ENCODE results near the gene CLSTN2. TPM values are rescaled to one million over a fixed set of nuclear protein-coding genes. Genes with fewer than 3 reads are reported as not detected.

Gene CLSTN2
- total and polyA plus RNA-seq, 12 donors, result 0.67 to 17.8 (median 5.3) TPM

DNA sequence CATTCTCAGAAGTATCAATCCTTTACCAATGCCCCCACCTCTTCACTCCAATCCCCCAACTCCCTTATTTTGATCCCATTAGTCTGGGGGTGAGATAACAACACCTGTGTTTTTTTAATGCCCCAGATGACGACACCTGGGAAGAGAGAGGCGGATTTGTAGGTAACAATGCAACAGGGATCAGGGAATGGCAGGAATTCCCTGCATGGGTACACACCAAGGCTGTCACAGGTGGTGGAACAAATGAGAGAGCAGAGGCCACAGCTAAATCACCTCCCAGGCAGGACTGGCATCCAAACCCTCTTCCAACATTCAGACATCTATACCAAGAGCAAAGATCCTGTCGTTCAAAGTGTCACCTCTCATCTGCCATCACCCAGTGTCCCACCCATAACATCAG lies 423.7 kb downstream of the CLSTN2 start:
- 52 to 83% (median 76%) methylated on average over 3 of the region's 3 CpGs for WGBS, 4 donors
- no peak for DNase-seq
- Histone ChIP-seq H3K27me3 (no peaks in the 10 kb centered on the region), H3K36me3 (replicated peaks in 1 of 2) (no peaks in the 10 kb centered on the region), H3K27ac (no peak overlapping the region), H3K4me3 (no peak overlapping the region), H3K9me3 (replicated peaks in 1 of 3) (no peaks in the 10 kb centered on the region), H3K4me1 (replicated peaks in 1 of 2) (no peaks in the 10 kb centered on the region)
- intact Hi-C loops (cut with DNase I), result no loop called here
- no peak for TF ChIP-seq POLR2A (IDR thresholded peaks at IDR 0.05)

DNA sequence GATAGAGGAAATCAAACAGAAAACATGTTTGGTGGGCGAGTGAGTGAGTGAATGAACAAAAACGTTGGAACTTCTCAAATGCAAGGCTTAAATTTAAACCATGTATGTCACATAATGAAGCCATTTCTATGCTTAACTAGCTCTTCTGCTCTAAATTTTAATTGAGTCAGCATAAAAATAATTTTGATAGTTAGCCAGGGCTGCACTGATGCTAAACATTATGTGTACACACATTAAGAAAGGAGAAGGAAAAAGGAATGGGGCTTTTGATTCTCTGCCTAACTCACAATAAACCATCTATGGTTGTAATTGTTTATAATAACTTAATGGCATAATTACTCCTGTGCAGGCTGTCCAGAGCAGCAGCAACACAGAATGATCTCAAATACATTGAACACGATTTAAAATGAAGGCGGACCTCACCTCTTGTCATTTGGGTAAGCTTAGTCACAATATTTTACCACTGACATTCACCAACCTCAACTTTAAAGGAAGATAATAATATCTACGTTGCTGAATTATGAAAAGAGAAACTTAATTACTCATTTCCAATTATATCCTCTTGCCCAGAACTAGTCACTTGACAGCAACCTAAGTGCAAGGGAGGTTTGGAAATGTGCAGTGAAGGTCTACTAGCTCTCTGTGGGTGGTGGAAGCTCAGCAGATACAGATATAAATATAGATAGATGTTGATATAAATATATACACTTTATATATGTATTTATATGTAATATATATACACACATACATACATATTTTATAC lies 424.4 kb downstream of the CLSTN2 start:
- Histone ChIP-seq H3K27me3 (no peaks in the 10 kb centered on the region), H3K4me3 (no peak overlapping the region), H3K4me1 (replicated peaks in 1 of 2) (no peaks in the 10 kb centered on the region), H3K27ac (no peak overlapping the region), H3K36me3 (replicated peaks in 1 of 2) (no peaks in the 10 kb centered on the region), H3K9me3 (replicated peaks in 1 of 3) (no peaks in the 10 kb centered on the region)
- 42 to 71% (median 61%) methylated on average over 5 of the region's 5 CpGs for WGBS, 4 donors
- intact Hi-C loops (cut with DNase I), result no loop called here
- DNase-seq, result no peak
- TF ChIP-seq, protein P1, sequence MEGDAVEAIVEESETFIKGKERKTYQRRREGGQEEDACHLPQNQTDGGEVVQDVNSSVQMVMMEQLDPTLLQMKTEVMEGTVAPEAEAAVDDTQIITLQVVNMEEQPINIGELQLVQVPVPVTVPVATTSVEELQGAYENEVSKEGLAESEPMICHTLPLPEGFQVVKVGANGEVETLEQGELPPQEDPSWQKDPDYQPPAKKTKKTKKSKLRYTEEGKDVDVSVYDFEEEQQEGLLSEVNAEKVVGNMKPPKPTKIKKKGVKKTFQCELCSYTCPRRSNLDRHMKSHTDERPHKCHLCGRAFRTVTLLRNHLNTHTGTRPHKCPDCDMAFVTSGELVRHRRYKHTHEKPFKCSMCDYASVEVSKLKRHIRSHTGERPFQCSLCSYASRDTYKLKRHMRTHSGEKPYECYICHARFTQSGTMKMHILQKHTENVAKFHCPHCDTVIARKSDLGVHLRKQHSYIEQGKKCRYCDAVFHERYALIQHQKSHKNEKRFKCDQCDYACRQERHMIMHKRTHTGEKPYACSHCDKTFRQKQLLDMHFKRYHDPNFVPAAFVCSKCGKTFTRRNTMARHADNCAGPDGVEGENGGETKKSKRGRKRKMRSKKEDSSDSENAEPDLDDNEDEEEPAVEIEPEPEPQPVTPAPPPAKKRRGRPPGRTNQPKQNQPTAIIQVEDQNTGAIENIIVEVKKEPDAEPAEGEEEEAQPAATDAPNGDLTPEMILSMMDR (IDR thresholded peaks at IDR 0.05), result no peak
- TF ChIP-seq POLR2A (IDR thresholded peaks at IDR 0.05), result no peak

DNA sequence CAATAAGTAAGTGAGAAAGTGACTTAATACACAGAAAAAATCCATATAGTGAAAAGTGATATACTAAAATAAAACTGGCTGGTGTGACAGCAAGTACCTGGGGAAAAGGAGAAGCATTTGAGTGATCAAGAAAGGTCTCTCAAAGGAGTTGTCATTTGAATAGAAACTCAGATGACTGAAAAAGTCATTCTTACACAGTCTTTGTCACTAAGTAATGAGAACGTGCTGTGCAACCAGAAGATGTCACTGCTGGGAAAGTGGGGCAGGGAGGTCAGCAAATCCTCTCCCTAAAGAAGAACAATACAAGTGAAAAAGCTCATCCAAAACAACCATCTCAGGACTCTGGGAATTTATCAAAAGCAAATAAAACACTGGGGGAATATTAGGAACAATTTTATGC lies 425.3 kb downstream of the CLSTN2 start:
- Histone ChIP-seq H3K9me3 (replicated peaks in 1 of 3) (no peaks in the 10 kb centered on the region), H3K4me1 (replicated peaks in 1 of 2) (no peaks in the 10 kb centered on the region), H3K27me3 (no peaks in the 10 kb centered on the region), H3K36me3 (replicated peaks in 1 of 2) (no peaks in the 10 kb centered on the region), H3K27ac (no peak overlapping the region), H3K4me3 (no peak overlapping the region)
- no peak for DNase-seq
- intact Hi-C loops (cut with DNase I), result no loop called here
- TF ChIP-seq POLR2A (IDR thresholded peaks at IDR 0.05), result no peak
- TF ChIP-seq, protein P1 (IDR thresholded peaks at IDR 0.05), result no peak
- 48 to 73% (median 66%) methylated on average over 1 of the region's 1 CpG for WGBS, 4 donors

DNA sequence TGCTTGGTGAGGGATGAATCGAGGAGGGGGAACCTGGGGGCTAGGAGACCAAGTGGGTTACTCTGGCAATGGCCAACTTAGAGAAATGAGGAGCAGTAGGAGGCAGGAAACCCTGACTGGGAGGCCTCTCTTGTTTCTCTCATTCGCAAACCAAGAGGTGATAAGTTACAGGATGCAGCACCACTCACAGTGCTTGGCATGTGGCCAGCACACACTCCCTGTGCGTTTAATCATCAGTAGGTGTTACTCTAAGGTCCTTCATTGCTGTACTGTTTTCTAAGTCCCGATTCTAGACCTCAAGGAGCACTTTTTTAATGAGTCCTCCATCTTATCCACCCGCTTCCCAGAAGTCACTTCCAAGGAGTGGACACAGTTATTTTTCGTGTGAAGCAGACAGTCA lies 428.8 kb downstream of the CLSTN2 start:
- DNase-seq, result no peak
- Histone ChIP-seq H3K27ac (no peak overlapping the region), H3K36me3 (replicated peaks in 1 of 2) (no peaks in the 10 kb centered on the region), H3K4me1 (replicated peaks in 1 of 2) (no peaks in the 10 kb centered on the region), H3K27me3 (no peaks in the 10 kb centered on the region), H3K9me3 (replicated peaks in 1 of 3) (no peaks in the 10 kb centered on the region), H3K4me3 (no peak overlapping the region)
- no peak for TF ChIP-seq POLR2A (IDR thresholded peaks at IDR 0.05)
- TF ChIP-seq, protein P1 (IDR thresholded peaks at IDR 0.05), result no peak
- 61 to 86% (median 74%) methylated on average over 6 of the region's 6 CpGs for WGBS, 4 donors
- intact Hi-C loops (cut with DNase I), result no loop called here
